ENCODE data around the gene SELENOM. TPM values are rescaled to one million over a fixed set of nuclear protein-coding genes. Genes with fewer than 3 reads are reported as not detected.

The SELENOM gene
- total and polyA plus RNA-seq, 2 donors (not counting 1 experiment from before 2014, with no cell fraction given), result 23.6 to 43.3 TPM

- H3K36me3 ChIP-seq (replicated peaks in 1 of 2; ENCODE audit: control extremely low read depth in 1 of 2, control insufficient read depth in 1 of 2, extremely low read depth in 1 of 2, insufficient read depth in 2 of 2, low read length in 1 of 2), result no peaks in the 10 kb centered on the region
- Mint-ChIP-seq H3K9me3 (ENCODE audit: insufficient read depth) (no peaks in the 10 kb centered on the region), H3K27me3 (no peaks in the 10 kb centered on the region), H3K4me1 (no peaks in the 10 kb centered on the region), H3K4me3 (no peak overlapping the region), H3K27ac (no peak overlapping the region)
- H4K20me1 ChIP-seq (ENCODE audit: control insufficient read depth, insufficient read depth, low read length, poor library complexity, severe bottlenecking), result no peaks in the 10 kb centered on the region
- H2AFZ ChIP-seq (ENCODE audit: insufficient read depth, low read depth, low read length, poor library complexity, severe bottlenecking), result no peak overlapping the region
- POLR2A ChIA-PET, result no interaction called here
- ATAC-seq (ENCODE audit: low read depth), result no peak
- no peak overlapping the region for H3K4me3 ChIP-seq (ENCODE audit: control extremely low read depth in 1 of 5, extremely low read depth in 1 of 5, insufficient read depth in 1 of 5, low read depth in 2 of 5, low read length in 4 of 5)
- WGBS (ENCODE audit: insufficient coverage), result 89% methylated on average over 12 of the region's 16 CpGs
- no peak overlapping the region for H3K27ac ChIP-seq (ENCODE audit: low read length in 2 of 2)
- H3K27me3 ChIP-seq (replicated peaks in 1 of 4; ENCODE audit: control extremely low read depth in 1 of 4, control insufficient read depth in 3 of 4, insufficient read depth in 4 of 4, low read length in 3 of 4), result peaks cover 0 to 4% (median 0%) of the 10 kb centered on the region in 4 experiments
- intact Hi-C loops (cut with micrococcal nuclease), result no loop called here
- no peaks in the 10 kb centered on the region for H3K4me1 ChIP-seq (ENCODE audit: control insufficient read depth in 2 of 2, insufficient read depth in 2 of 2, low read length in 2 of 2)
- no peaks in the 10 kb centered on the region for H3K9me3 ChIP-seq (ENCODE audit: control extremely low read depth in 1 of 3, control insufficient read depth in 2 of 3, insufficient read depth in 1 of 3, low read length in 2 of 3)
- TF ChIP-seq EZH2 (IDR thresholded peaks at IDR 0.05; ENCODE audit: borderline replicate concordance, insufficient read depth, low read depth, low read length, poor library complexity, severe bottlenecking) (no peak), CTCF (IDR thresholded peaks at IDR 0.05) (no peak)
- H3K4me2 ChIP-seq (replicated peaks; ENCODE audit: low read depth, low read length, poor library complexity, severe bottlenecking), result no peak overlapping the region
- CTCF ChIA-PET, result no interaction called here
- H3K9ac ChIP-seq (ENCODE audit: low read length), result no peak overlapping the region
- no peaks in the 10 kb centered on the region for H3K79me2 ChIP-seq (ENCODE audit: control insufficient read depth, insufficient read depth, low read length)
- DNase-seq, result no peak
These were observed 29.3 kb upstream of the SELENOM start for GRCh38 chr22:31136711-31137110.

- Mint-ChIP-seq H3K4me3 (no peak overlapping the region), H3K9me3 (ENCODE audit: insufficient read depth) (no peaks in the 10 kb centered on the region), H3K27ac (no peak overlapping the region), H3K4me1 (no peaks in the 10 kb centered on the region), H3K27me3 (no peaks in the 10 kb centered on the region)
- no peak overlapping the region for H3K9ac ChIP-seq (ENCODE audit: low read length)
- no peaks in the 10 kb centered on the region for H3K9me3 ChIP-seq (ENCODE audit: control extremely low read depth in 1 of 3, control insufficient read depth in 2 of 3, insufficient read depth in 1 of 3, low read length in 2 of 3)
- H3K4me3 ChIP-seq (ENCODE audit: control extremely low read depth in 1 of 5, extremely low read depth in 1 of 5, insufficient read depth in 1 of 5, low read depth in 2 of 5, low read length in 4 of 5), result no peak overlapping the region
- no peaks in the 10 kb centered on the region for H3K4me1 ChIP-seq (ENCODE audit: control insufficient read depth in 2 of 2, insufficient read depth in 2 of 2, low read length in 2 of 2)
- ChIA-PET POLR2A (no interaction called here), CTCF (no interaction called here)
- whole genome bisulfite sequencing (ENCODE audit: insufficient coverage), result 84% methylated on average over 7 of the region's 9 CpGs
- H3K4me2 ChIP-seq (replicated peaks; ENCODE audit: low read depth, low read length, poor library complexity, severe bottlenecking), result no peak overlapping the region
- no peak for DNase-seq
- peaks cover 0 to 3% (median 0%) of the 10 kb centered on the region in 4 experiments for H3K27me3 ChIP-seq (replicated peaks in 1 of 4; ENCODE audit: control extremely low read depth in 1 of 4, control insufficient read depth in 3 of 4, insufficient read depth in 4 of 4, low read length in 3 of 4)
- H2AFZ ChIP-seq (ENCODE audit: insufficient read depth, low read depth, low read length, poor library complexity, severe bottlenecking), result no peak overlapping the region
- no peak for TF ChIP-seq EZH2 (IDR thresholded peaks at IDR 0.05; ENCODE audit: borderline replicate concordance, insufficient read depth, low read depth, low read length, poor library complexity, severe bottlenecking)
- no peak for TF ChIP-seq CTCF (IDR thresholded peaks at IDR 0.05)
- H3K36me3 ChIP-seq (replicated peaks in 1 of 2; ENCODE audit: control extremely low read depth in 1 of 2, control insufficient read depth in 1 of 2, extremely low read depth in 1 of 2, insufficient read depth in 2 of 2, low read length in 1 of 2), result no peaks in the 10 kb centered on the region
- H3K27ac ChIP-seq (ENCODE audit: low read length in 2 of 2), result no peak overlapping the region
- no peaks in the 10 kb centered on the region for H4K20me1 ChIP-seq (ENCODE audit: control insufficient read depth, insufficient read depth, low read length, poor library complexity, severe bottlenecking)
- H3K79me2 ChIP-seq (ENCODE audit: control insufficient read depth, insufficient read depth, low read length), result no peaks in the 10 kb centered on the region
- ATAC-seq (ENCODE audit: low read depth), result no peak
- intact Hi-C loops (cut with micrococcal nuclease), result no loop called here
These were observed 28.8 kb upstream of the SELENOM start for GRCh38 chr22:31136155-31136554.
